Cardiac septum (tissue), 1 donor: ENCODE data around the gene STAMBP. TPM values are rescaled to one million over a fixed set of nuclear protein-coding genes. Genes with fewer than 3 reads are reported as not detected.

ENCODE experiments used
- DNase-seq: peaks from one replicate; pipeline ENCODE4 v3.0.0-alpha.2; 2020; ENCODE audit warnings: low spot score
- intact Hi-C: fragments of 100-400 bp; cut with DNase I; formaldehyde crosslinking; loops from one replicate; pipeline ENCODE4 v1.14.0; 2022
- total RNA-seq: library from RNA; stranded (reverse); fragmentation: NEBNext Ultra II Directional; extraction: Animal tissue kit (Norgen Biotek cat#: 25700); gene quantifications from one replicate; pipeline ENCODE4 v1.2.1, GENCODE V29; 2021
- donor health status: DM: no; HTN: no; CAD: no.

STAMBP gene
- total RNA-seq, 1 donor from 2014 or later = 37.4 TPM

DNA sequence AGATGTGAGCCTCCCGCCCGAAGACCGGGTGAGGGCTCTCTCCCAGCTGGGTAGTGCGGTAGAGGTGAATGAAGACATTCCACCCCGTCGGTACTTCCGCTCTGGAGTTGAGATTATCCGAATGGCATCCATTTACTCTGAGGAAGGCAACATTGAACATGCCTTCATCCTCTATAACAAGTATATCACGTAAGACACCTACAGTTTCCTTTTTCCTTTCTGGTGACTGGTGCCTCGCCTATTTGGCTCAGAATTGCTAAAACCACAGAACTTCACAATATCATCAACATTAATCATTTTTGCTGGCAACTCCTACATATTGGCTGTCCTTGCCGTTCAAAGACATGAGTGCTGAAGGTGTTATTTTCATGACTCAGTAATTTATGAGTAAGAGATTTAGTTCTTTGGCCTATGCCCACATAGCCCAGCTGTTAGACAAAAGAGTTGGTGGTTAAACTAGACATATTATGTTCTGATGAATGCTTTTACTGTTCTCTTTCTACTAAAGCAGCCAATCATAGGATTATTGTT, 2.2 kb downstream of the STAMBP start:
- DNase-seq = no peak
- intact Hi-C loops = no loop called here

- intact Hi-C loops = no loop called here
- no peak for DNase-seq
These were observed 4.2 kb downstream of the STAMBP start for GRCh38 chr2:73832930-73833329.

DNA sequence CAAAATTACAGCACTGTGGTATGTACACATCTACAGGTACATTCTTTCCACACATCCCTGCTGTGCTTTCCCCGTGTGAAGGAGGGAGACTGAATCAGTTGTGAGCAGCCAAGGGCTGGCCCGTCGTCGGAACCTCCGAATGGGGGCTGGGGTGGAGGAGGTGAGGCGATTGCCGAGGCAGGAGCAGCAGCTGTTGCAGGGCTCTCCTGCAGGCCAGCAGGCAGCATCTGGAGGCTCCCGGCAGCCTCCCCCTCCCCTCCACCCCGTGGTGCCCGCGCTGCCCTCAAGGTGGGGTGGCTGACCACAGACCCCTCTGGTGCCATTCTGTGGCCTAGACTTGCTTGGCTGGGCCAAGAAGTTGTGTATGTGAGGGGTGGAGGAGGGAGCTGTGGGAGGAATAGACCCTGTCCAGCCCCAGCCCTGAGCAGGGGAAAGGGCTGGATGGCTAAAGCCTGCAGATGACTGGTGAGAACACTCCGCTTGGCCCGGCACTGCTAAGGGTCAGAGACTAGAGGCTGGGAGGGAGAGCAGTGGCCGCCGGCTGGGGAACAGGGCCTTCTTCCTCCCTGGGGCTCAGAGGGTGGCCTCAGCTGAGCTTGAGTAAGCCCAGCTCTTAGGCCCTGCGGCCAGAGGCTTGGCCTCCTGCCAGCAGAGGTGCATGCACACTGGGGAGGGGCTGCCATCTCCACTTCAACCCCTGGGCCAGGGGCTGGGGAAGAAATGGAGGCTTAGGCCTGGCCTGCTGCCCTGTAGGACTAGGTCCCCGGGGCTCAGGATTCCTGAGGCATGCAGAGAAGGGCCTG, 7.6 kb downstream of the STAMBP start:
- no peak for DNase-seq
- intact Hi-C loops = no loop called here

GRCh38 chr2:73837847-73838585, 9.3 kb downstream of the STAMBP start:
- intact Hi-C loops = no loop called here
- DNase-seq = no peak

- DNase-seq = no peak
- intact Hi-C loops = no loop called here
These were observed 10.3 kb downstream of the STAMBP start for GRCh38 chr2:73838889-73839534.

GRCh38 chr2:73839653-73840411, 11.1 kb downstream of the STAMBP start:
- intact Hi-C loops = no loop called here
- no peak for DNase-seq

- no peak for DNase-seq
- intact Hi-C loops = no loop called here
These were observed 13.4 kb downstream of the STAMBP start for GRCh38 chr2:73841912-73842738.

DNA sequence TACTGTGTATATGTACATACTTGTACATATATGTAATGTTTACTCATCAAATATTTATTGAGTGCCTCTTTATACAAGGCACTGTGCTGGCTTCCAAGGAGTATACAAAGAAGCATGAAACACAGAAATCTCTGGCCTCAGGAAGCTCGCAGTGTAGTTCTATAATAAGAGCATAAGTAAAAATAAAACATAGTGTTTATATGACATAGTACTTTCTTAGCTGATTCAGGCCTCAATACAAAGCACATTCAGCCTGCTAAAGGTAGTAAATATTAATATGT, 13.9 kb downstream of the STAMBP start:
- intact Hi-C loops = no loop called here
- no peak for DNase-seq

GRCh38 chr2:73844087-73844486, 15.3 kb downstream of the STAMBP start:
- DNase-seq = no peak
- intact Hi-C loops = no loop called here

GRCh38 chr2:73850009-73850408, 21.2 kb downstream of the STAMBP start:
- DNase-seq = no peak
- intact Hi-C loops = no loop called here

GRCh38 chr2:73851274-73851673, 22.5 kb downstream of the STAMBP start:
- intact Hi-C loops = no loop called here
- DNase-seq = no peak

DNA sequence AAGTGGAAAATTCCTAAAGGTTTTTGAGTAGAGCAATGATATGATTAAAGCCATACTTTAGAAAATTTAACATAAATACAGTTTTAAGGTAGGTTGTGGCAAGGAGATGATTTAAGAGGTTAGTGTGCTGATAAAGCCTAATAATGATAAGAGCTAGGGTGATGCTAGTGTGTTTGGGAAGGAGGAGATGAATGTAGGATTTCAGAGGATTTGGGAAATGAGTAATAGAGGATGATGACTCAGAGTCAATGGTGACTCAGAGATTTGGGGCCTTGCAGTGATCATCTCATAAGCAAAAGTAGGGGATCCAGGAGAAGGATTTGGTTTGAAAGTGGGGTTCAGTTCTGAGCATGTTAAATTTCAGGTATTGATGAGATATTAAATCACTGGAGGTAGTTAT, 23.3 kb downstream of the STAMBP start:
- DNase-seq = no peak
- intact Hi-C loops = no loop called here

- intact Hi-C loops = no loop called here
- no peak for DNase-seq
These were observed 26.8 kb downstream of the STAMBP start for GRCh38 chr2:73855526-73855925.

DNA sequence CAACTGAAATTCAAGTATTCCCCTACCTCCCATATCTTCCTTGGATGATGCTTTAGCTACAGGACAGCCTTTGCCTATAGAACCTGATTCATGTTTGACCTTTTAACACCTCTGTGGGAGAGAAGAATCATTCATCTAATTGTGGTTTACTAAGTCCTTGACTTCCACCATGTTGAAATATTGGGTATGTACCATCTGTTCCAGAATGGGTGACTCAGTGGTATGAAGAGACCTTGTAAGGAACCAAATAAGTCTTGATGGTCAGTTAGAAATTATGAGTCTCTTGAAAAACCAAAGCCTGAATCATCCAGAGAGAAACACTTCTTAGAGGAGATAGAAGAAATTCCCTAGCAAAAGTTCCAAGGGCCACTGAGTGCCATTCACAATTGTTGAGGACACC, 27.5 kb downstream of the STAMBP start:
- DNase-seq = no peak
- intact Hi-C loops = no loop called here

- intact Hi-C loops = no loop called here
- no peak for DNase-seq
These were observed 31.2 kb downstream of the STAMBP start for GRCh38 chr2:73859721-73860586.

DNA sequence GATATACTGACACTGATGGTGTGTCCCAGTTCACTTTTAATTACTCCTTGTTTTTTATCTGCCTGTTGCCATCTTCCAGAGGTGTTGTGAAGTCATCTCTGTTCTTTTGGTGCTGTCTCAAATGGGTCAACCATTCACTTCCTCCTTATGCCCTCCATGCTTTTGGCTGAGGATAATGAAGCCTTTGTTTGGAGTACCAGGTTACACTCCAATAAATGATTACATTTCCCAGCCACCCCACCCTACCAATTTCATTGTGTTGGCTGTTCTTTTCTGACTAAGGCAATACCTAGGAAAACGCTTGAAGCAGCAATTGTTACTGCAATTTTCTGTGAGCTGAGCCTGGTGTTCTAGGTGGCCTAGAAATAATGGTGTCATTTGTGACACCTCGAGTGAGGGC, 34.2 kb downstream of the STAMBP start:
- DNase-seq = no peak
- intact Hi-C loops = no loop called here

DNA sequence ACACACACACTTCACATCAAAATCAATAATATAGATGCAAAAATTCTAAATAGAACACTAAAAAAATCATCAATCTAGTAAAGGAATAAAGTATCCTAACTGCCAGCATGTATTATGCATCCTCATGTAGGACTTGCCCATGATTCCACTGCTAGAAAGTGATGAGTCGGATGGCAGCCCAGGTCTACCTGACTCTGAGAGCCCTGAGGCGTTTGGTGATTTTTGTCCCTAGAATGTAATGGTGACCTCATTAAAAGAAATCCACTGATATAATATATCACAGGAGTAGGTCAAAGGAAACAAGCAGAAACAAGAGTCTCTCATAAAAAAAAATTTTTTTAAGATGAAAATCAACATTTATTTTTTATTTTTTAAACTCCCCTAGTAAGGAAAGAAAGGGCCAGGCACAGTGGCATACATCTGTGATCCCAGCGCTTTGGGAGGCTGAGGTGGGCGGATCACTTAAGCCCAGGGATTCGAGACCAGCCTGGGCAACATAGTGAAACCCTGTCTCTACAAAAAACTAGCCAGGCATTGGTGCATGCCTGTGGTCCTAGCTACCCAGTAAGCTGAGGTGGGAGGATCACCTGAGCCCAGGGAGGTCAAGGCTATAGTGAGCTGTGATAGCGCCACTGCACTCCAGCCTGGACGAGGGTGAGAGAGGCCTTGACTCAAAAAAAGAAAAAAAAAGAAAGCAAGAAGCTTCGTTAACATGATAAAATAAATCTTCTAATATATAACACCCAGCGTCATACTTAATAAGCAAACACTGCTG, 39.6 kb downstream of the STAMBP start:
- intact Hi-C loops = no loop called here
- no peak for DNase-seq
